ENCODE data around the gene CASZ1.

CASZ1 gene

GRCh38 chr1:10646347-10646861, 150.0 kb downstream of the CASZ1 start:
- Histone ChIP-seq H2AK5ac (ENCODE audit: low read length, severe bottlenecking) (no peak overlapping the region), H2BK5ac (ENCODE audit: low read depth, low read length, poor library complexity, severe bottlenecking) (no peak overlapping the region), H3K36me3 (ENCODE audit: control insufficient read depth in 1 of 2, insufficient read depth in 2 of 2, low read depth in 1 of 2, low read length in 2 of 2) (no peaks in the 10 kb centered on the region), H3K23ac (ENCODE audit: low read length in 2 of 2) (no peak overlapping the region), H3K27me3 (ENCODE audit: control insufficient read depth in 1 of 2, insufficient read depth in 1 of 2, low read length in 2 of 2) (peaks cover 5 to 18% of the 10 kb centered on the region in 2 experiments), H3K18ac (ENCODE audit: low read depth in 1 of 2, low read length in 2 of 2) (no peak overlapping the region), H3K4me3 (ENCODE audit: insufficient read depth in 1 of 2, low read depth in 1 of 2, low read length in 2 of 2) (no peak overlapping the region), H3K4me2 (ENCODE audit: low read length, poor library complexity, severe bottlenecking) (no peak overlapping the region), H3K9me3 (ENCODE audit: control insufficient read depth, low read length) (no peaks in the 10 kb centered on the region), H3K14ac (ENCODE audit: low read length in 2 of 2) (no peak overlapping the region), H4K91ac (ENCODE audit: low read length) (no peak overlapping the region), H3K4ac (ENCODE audit: low read depth in 1 of 2, low read length in 2 of 2) (no peak overlapping the region), H2BK15ac (ENCODE audit: low read depth, poor library complexity, severe bottlenecking) (no peak overlapping the region), H3K79me1 (replicated peaks; ENCODE audit: low read length, poor library complexity, severe bottlenecking) (no peaks in the 10 kb centered on the region), H2AFZ (ENCODE audit: low read depth, low read length) (no peak overlapping the region), H2BK120ac (ENCODE audit: low read depth, low read length) (no peak overlapping the region), H3K27ac (ENCODE audit: low read length, poor library complexity, severe bottlenecking) (no peak overlapping the region), H3K9ac (ENCODE audit: low read length) (no peak overlapping the region), H2BK12ac (ENCODE audit: low read length in 2 of 2) (no peak overlapping the region), H3K4me1 (ENCODE audit: control insufficient read depth, insufficient read depth, low read depth, low read length) (peaks cover 18% of the 10 kb centered on the region), H4K8ac (ENCODE audit: low read length) (no peak overlapping the region)
- WGBS = 93% methylated on average over 12 of the region's 12 CpGs
- DNase-seq = peak; percentile 59

- no peaks in the 10 kb centered on the region for H3K9me3 ChIP-seq (ENCODE audit: control insufficient read depth, low read length)
- no peak overlapping the region for H4K91ac ChIP-seq (ENCODE audit: low read length)
Observed at GRCh38 chr1:10644307-10645128, 151.9 kb downstream of the CASZ1 start.

GRCh38 chr1:10643607-10644306, 152.7 kb downstream of the CASZ1 start:
- Histone ChIP-seq H2BK12ac (ENCODE audit: low read length in 2 of 2) (no peak overlapping the region), H3K9me3 (ENCODE audit: control insufficient read depth, low read length) (no peaks in the 10 kb centered on the region), H3K27me3 (ENCODE audit: control insufficient read depth in 1 of 2, insufficient read depth in 1 of 2, low read length in 2 of 2) (peaks cover 0 to 22% of the 10 kb centered on the region in 2 experiments), H4K91ac (ENCODE audit: low read length) (no peak overlapping the region), H3K23ac (ENCODE audit: low read length in 2 of 2) (no peak overlapping the region), H2AK5ac (ENCODE audit: low read length, severe bottlenecking) (no peak overlapping the region), H4K8ac (ENCODE audit: low read length) (no peak overlapping the region), H3K9ac (ENCODE audit: low read length) (no peak overlapping the region), H3K18ac (ENCODE audit: low read depth in 1 of 2, low read length in 2 of 2) (no peak overlapping the region), H3K4me1 (ENCODE audit: control insufficient read depth, insufficient read depth, low read depth, low read length) (peaks cover 17% of the 10 kb centered on the region), H2BK120ac (ENCODE audit: low read depth, low read length) (no peak overlapping the region), H3K4ac (ENCODE audit: low read depth in 1 of 2, low read length in 2 of 2) (no peak overlapping the region), H3K14ac (ENCODE audit: low read length in 2 of 2) (no peak overlapping the region), H2BK15ac (ENCODE audit: low read depth, poor library complexity, severe bottlenecking) (no peak overlapping the region), H3K79me1 (replicated peaks; ENCODE audit: low read length, poor library complexity, severe bottlenecking) (no peaks in the 10 kb centered on the region), H2BK5ac (ENCODE audit: low read depth, low read length, poor library complexity, severe bottlenecking) (no peak overlapping the region), H2AFZ (ENCODE audit: low read depth, low read length) (no peak overlapping the region), H3K4me3 (ENCODE audit: insufficient read depth in 1 of 2, low read depth in 1 of 2, low read length in 2 of 2) (no peak overlapping the region), H3K27ac (ENCODE audit: low read length, poor library complexity, severe bottlenecking) (no peak overlapping the region), H3K4me2 (ENCODE audit: low read length, poor library complexity, severe bottlenecking) (no peak overlapping the region), H3K36me3 (ENCODE audit: control insufficient read depth in 1 of 2, insufficient read depth in 2 of 2, low read depth in 1 of 2, low read length in 2 of 2) (no peaks in the 10 kb centered on the region)
- 91% methylated on average over 17 of the region's 17 CpGs for WGBS
- DNase-seq = no peak

More at GRCh38 chr1:10644307-10645128, 151.9 kb downstream of the CASZ1 start:
- WGBS = 90% methylated on average over 32 of the region's 32 CpGs
- H3K14ac ChIP-seq (ENCODE audit: low read length in 2 of 2) = no peak overlapping the region
- H2BK120ac ChIP-seq (ENCODE audit: low read depth, low read length) = no peak overlapping the region
- no peak overlapping the region for H3K18ac ChIP-seq (ENCODE audit: low read depth in 1 of 2, low read length in 2 of 2)
- no peak overlapping the region for H3K4me2 ChIP-seq (ENCODE audit: low read length, poor library complexity, severe bottlenecking)
- H2BK12ac ChIP-seq (ENCODE audit: low read length in 2 of 2) = no peak overlapping the region
- H3K4me1 ChIP-seq (ENCODE audit: control insufficient read depth, insufficient read depth, low read depth, low read length) = peaks cover 16% of the 10 kb centered on the region
- no peak overlapping the region for H2AK5ac ChIP-seq (ENCODE audit: low read length, severe bottlenecking)
- no peak overlapping the region for H3K4ac ChIP-seq (ENCODE audit: low read depth in 1 of 2, low read length in 2 of 2)
- H2AFZ ChIP-seq (ENCODE audit: low read depth, low read length) = no peak overlapping the region
- H2BK15ac ChIP-seq (ENCODE audit: low read depth, poor library complexity, severe bottlenecking) = no peak overlapping the region
- no peak overlapping the region for H4K8ac ChIP-seq (ENCODE audit: low read length)
- peaks cover 5 to 23% of the 10 kb centered on the region in 2 experiments for H3K27me3 ChIP-seq (ENCODE audit: control insufficient read depth in 1 of 2, insufficient read depth in 1 of 2, low read length in 2 of 2)
- H3K4me3 ChIP-seq (ENCODE audit: insufficient read depth in 1 of 2, low read depth in 1 of 2, low read length in 2 of 2) = no peak overlapping the region
- H3K9ac ChIP-seq (ENCODE audit: low read length) = no peak overlapping the region
- no peaks in the 10 kb centered on the region for H3K79me1 ChIP-seq (replicated peaks; ENCODE audit: low read length, poor library complexity, severe bottlenecking)
- H3K36me3 ChIP-seq (ENCODE audit: control insufficient read depth in 1 of 2, insufficient read depth in 2 of 2, low read depth in 1 of 2, low read length in 2 of 2) = no peaks in the 10 kb centered on the region
- H3K27ac ChIP-seq (ENCODE audit: low read length, poor library complexity, severe bottlenecking) = no peak overlapping the region
- DNase-seq = no peak
- H3K23ac ChIP-seq (ENCODE audit: low read length in 2 of 2) = no peak overlapping the region
- H2BK5ac ChIP-seq (ENCODE audit: low read depth, low read length, poor library complexity, severe bottlenecking) = no peak overlapping the region

- H3K18ac ChIP-seq (ENCODE audit: low read depth in 1 of 2, low read length in 2 of 2) = no peak overlapping the region
- peaks cover 24% of the 10 kb centered on the region for H3K4me1 ChIP-seq (ENCODE audit: control insufficient read depth, insufficient read depth, low read depth, low read length)
- H3K27ac ChIP-seq (ENCODE audit: low read length, poor library complexity, severe bottlenecking) = no peak overlapping the region
- no peak overlapping the region for H3K23ac ChIP-seq (ENCODE audit: low read length in 2 of 2)
- no peak overlapping the region for H2BK5ac ChIP-seq (ENCODE audit: low read depth, low read length, poor library complexity, severe bottlenecking)
- no peak overlapping the region for H2BK12ac ChIP-seq (ENCODE audit: low read length in 2 of 2)
- H3K4me3 ChIP-seq (ENCODE audit: insufficient read depth in 1 of 2, low read depth in 1 of 2, low read length in 2 of 2) = no peak overlapping the region
- no peaks in the 10 kb centered on the region for H3K36me3 ChIP-seq (ENCODE audit: control insufficient read depth in 1 of 2, insufficient read depth in 2 of 2, low read depth in 1 of 2, low read length in 2 of 2)
- no peak overlapping the region for H3K14ac ChIP-seq (ENCODE audit: low read length in 2 of 2)
- no peak overlapping the region for H3K4me2 ChIP-seq (ENCODE audit: low read length, poor library complexity, severe bottlenecking)
- WGBS = 83% methylated on average over 31 of the region's 31 CpGs
- no peaks in the 10 kb centered on the region for H3K79me1 ChIP-seq (replicated peaks; ENCODE audit: low read length, poor library complexity, severe bottlenecking)
- H3K27me3 ChIP-seq (ENCODE audit: control insufficient read depth in 1 of 2, insufficient read depth in 1 of 2, low read length in 2 of 2) = peaks cover 0 to 28% of the 10 kb centered on the region in 2 experiments
- H3K9me3 ChIP-seq (ENCODE audit: control insufficient read depth, low read length) = no peaks in the 10 kb centered on the region
- H4K91ac ChIP-seq (ENCODE audit: low read length) = no peak overlapping the region
- H3K9ac ChIP-seq (ENCODE audit: low read length) = no peak overlapping the region
- no peak overlapping the region for H3K4ac ChIP-seq (ENCODE audit: low read depth in 1 of 2, low read length in 2 of 2)
- no peak overlapping the region for H2AFZ ChIP-seq (ENCODE audit: low read depth, low read length)
- no peak overlapping the region for H4K8ac ChIP-seq (ENCODE audit: low read length)
- no peak overlapping the region for H2AK5ac ChIP-seq (ENCODE audit: low read length, severe bottlenecking)
- no peak overlapping the region for H2BK15ac ChIP-seq (ENCODE audit: low read depth, poor library complexity, severe bottlenecking)
- no peak for DNase-seq
- H2BK120ac ChIP-seq (ENCODE audit: low read depth, low read length) = no peak overlapping the region
Observed at GRCh38 chr1:10642403-10643080, 153.9 kb downstream of the CASZ1 start.

Data from mesenchymal stem cell (in vitro differentiated cells and primary cell).